Breast epithelium (tissue), 3 donors: ENCODE data around the gene OSBPL2.

Experiments used
- POLR2AphosphoS5 ChIP-seq, 3 donors: sonication (generic); formaldehyde crosslinking; IDR thresholded peaks; one replicate each; pipeline ENCODE4 v1.6.1; 2017; ENCODE audit warnings: antibody characterized with exemption in 3 of 3
- TF ChIP-seq, protein P1 (sequence below), 3 donors: fragments of 450-650 bp; IDR thresholded peaks; one replicate each; pipeline ENCODE4 v1.5.1; 2016 to 2017; ENCODE audit warnings: antibody characterized with exemption in 3 of 3, mild to moderate bottlenecking in 3 of 3, moderate library complexity in 3 of 3

DNA sequence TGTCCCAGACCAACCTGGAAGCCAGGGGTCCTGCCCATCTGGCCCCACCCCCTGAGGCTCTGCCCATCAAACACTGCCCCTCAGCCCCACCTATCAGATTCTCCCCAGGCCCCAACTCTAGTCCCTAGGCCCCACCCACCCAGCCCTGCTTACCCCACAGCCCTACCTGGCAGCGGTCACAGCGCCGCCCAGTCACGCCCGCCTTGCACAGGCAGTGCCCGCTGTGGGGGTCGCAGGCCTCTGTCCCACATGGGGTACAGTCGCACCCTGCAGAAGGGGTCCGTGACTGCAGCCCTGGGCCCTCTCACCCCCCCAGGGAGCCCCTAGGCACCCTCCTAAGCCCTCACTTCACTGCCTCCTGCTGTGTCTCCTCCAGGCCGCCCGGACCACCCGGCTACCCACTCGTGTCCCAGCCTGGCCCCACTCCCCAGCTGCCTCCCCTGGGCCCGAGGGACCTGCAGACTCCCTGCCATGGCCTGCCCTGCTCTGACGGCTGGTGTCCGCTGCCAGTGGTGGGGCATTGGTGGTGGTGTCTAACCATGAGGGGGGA, 84.2 kb downstream of the OSBPL2 start:
- no peak for TF ChIP-seq POLR2AphosphoS5 (IDR thresholded peaks at IDR 0.05)
- TF ChIP-seq, protein P1, sequence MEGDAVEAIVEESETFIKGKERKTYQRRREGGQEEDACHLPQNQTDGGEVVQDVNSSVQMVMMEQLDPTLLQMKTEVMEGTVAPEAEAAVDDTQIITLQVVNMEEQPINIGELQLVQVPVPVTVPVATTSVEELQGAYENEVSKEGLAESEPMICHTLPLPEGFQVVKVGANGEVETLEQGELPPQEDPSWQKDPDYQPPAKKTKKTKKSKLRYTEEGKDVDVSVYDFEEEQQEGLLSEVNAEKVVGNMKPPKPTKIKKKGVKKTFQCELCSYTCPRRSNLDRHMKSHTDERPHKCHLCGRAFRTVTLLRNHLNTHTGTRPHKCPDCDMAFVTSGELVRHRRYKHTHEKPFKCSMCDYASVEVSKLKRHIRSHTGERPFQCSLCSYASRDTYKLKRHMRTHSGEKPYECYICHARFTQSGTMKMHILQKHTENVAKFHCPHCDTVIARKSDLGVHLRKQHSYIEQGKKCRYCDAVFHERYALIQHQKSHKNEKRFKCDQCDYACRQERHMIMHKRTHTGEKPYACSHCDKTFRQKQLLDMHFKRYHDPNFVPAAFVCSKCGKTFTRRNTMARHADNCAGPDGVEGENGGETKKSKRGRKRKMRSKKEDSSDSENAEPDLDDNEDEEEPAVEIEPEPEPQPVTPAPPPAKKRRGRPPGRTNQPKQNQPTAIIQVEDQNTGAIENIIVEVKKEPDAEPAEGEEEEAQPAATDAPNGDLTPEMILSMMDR (IDR thresholded peaks at IDR 0.05), result no peak
